HG02678 (cell line): ENCODE measurements around the gene ASIP.
"Not testable (repeated sequence)": the region's sequence is repeated elsewhere in the genome, so short reads cannot be mapped to it uniquely, and the experiment has no call there.

ENCODE experiments used
- ATAC-seq: cut with Tn5 transposase; IDR thresholded peaks from one replicate; pipeline ENCODE4 v1.9.1; 2021; ENCODE audit warnings: mild to moderate bottlenecking, moderate library complexity; ENCODE audit not compliant: unreplicated experiment

The ASIP gene

DNA sequence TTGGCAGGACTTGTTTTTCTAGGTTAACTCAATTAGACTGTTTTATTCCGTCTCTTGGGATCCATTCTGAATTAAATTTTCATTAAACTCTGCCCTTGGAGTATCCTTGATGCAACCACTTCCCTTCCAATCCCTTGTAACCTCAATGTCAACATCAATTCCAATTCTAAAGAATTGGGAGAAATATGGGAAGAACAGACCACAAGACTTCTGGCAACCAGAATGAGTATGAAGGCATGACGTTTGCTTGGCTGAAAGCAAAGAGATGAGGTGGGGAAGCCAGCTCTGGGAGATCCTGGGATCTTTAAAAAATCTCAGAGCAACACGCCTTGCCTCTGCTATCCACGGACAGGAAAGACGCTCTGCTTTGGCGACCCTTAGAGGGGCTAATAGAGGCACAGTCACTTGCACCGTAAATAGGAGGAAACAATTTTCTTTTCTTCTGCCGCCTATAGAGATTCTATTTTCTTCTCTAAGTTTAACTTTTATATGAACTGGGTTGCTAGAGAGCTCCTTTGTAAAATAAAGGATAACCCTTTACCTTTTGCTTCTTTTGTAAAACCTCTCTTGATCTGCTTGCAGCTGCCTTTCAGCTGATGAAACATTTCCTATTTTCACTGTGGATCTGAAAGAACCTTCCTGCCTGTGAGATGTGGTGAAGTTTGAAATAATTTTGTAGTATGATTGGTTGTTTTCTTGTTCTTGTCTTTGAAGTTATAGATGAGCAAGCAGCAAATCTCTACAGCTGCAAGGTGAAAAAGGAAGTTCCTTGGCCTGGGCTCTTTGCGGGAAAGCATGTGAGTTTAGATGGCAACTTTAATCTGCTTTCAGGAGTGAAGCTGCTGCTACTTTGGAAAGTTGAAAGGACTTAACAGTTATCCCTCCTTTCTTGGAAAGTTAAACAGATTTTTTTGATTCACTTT is at the start of gene ASIP:
Gene ASIP (plus strand): TSS at position 731 of the 923 bp plus-strand sequence. CDS start 18,952 bp downstream, outside the sequence.
- ATAC-seq = no peak

- ATAC-seq = no peak
Observed at GRCh38 chr20:34193051-34193450, 48.2 kb upstream of the ASIP start.

- no peak for ATAC-seq
Observed at GRCh38 chr20:34199183-34199582, 42.0 kb upstream of the ASIP start.

DNA sequence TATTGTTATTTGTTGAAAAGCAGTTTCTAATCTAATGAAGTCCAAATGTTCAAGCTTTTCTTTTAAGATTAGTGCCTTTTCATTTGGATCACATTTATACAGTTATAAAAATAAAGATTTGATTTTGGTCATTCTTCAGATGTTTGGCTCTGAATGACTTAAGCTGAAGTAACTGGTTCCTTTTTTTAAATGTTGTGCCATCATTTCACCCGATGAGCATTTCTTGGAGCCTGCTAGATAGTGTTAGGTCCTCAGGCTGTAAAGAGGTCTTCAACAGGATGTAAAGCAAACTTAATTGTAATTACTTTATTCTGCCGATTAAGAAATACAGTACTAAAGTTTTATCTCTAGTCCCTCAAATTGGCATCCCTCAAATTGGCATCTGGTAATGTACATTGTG is 41.2 kb upstream of the ASIP start:
- no peak for ATAC-seq

GRCh38 chr20:34201531-34201930 is 39.7 kb upstream of the ASIP start:
- ATAC-seq = no peak

DNA sequence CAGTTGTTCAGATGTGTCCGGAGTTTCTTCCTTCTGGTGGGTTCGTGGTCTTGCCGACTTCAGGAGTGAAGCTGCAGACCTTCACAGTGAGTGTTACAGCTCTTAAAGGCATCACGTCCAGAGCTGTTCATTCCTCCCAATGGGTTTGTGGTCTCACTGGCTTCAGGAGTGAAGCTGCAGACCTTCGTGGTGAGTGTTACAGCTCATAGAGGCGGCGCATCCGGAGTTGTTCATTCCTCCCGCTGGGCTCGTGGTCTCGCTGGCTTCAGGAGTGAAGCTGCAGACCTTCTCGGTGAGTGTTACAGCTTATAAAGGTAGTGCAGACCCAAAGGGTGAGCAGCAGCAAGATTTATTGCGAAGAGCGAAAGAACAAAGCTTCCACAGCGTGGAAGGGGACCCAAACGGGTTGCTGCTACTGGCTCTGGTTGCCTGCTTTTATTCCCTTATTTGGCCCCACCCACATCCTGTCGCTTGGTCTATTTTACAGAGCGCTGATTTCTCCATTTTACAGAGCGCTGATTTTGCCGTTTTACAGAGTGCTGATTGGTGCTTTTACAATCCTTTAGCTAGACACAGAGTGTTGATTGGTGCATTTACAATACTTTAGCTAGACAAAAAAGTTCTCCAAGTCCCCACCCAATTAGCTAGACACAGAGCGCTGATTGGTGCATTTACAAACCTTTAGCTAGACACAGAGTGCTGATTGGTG is 35.9 kb upstream of the ASIP start:
- not testable (repeated sequence) for ATAC-seq

- ATAC-seq = no peak
Observed at GRCh38 chr20:34209111-34209510, 32.1 kb upstream of the ASIP start.

- ATAC-seq = no peak
Observed at GRCh38 chr20:34210271-34210670, 31.0 kb upstream of the ASIP start.

DNA sequence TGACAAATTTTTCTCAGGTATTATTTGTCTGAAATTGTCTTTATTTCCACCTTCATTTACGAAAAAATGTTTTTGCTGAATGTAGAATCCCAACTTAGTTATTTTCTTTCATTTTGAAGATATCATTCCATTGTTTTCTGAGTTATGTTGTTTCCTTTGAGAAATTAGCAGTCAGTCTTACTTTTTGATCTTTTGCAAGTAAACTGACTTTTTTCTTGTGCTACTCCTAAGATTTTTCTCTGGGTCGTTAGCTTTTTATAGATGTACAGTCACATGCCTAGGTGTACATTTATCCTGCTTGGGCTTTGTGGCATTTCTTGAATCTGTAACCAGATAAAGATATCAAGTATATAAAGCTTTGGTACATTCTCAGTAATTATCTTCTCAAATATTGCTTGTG is 29.6 kb upstream of the ASIP start:
- no peak for ATAC-seq

DNA sequence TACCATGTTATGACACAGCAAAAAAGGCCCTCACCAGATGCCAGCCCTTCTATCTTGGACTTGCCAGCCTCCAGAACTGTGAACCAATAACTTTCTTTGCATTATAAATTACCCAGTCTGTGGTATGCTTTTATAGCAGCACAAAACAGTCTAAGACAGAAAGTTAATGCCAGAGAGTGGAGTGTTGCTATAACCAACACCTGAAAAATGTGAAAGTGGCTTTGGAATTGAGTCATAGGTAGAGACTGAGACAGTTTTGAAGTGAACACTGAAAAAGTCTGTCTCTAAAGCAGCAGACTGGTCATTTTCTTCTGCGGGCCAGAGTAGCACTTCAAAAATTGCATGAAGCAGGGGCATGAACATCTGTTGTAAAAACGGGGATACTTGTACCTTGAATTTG is 28.0 kb upstream of the ASIP start:
- ATAC-seq = no peak

GRCh38 chr20:34215711-34216381 is 25.4 kb upstream of the ASIP start:
- ATAC-seq = no peak

- no peak for ATAC-seq
Observed at GRCh38 chr20:34216382-34216742, 24.9 kb upstream of the ASIP start.

GRCh38 chr20:34220561-34220960 is 20.7 kb upstream of the ASIP start:
- ATAC-seq = no peak

- ATAC-seq = no peak
Observed at GRCh38 chr20:34222208-34222607, 19.0 kb upstream of the ASIP start.

DNA sequence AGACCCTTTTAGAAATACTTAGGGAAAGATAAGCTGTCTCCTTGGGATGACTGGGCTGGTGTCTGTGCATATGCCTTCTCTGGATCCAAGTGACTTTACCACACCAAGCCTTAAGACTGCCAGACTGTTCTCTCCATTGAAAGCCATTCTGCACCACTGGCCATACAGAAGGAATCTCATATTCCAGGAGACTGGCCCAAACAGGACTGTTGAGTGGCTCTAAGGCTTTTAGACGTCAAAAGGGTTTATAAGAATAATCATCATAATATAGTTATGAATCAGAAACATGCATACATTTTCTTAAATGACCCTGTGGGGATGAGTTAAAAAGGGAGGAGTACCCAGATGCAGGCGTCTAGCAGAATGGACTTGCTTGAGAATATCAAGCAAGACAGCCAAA is 17.0 kb upstream of the ASIP start:
- not testable (repeated sequence) for ATAC-seq

DNA sequence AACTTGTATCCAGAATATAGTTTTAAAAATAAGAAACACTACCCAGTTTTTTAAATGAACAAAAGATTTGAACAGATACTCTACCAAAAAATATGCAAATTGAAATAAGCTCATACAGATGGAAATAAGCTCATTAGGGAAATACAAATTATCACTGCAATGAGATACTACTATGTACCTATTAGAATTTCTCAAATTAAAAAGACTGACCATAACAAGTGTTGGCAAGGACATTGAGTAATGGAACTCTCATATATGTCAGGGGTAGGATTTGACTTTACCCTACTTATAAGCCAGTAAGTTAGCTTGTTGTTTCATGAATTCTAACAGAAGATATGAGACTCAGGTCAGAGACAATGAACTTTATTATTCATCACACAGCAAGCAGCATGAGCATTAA is 9.6 kb upstream of the ASIP start:
- no peak for ATAC-seq

DNA sequence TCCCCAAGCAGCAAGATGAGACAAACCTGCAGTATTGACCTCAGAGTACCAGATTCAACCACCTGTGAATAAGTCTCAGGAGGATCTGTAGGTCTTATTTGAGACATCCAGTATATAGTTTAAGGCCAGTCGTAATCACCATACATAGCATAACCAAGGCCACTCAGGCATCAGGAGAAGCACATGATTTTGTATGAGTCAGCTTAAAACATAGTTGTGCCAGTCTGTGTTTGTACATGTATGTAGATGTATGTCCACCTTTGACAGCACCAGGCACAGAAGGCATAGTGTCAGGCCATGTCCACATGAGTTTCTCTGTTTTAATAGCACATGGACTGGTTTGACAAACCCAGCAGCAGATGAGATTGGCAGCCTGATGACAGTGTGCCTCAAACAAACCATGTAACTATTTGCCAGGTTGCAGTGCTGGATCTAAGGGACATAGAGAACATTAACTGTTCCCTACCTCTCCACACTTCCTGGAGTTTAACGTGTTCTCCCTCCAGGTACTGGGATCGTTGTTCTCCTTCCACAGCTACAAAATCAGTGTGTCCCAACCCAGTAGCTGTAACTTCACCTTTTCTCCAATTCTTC is 8.6 kb upstream of the ASIP start:
- no peak for ATAC-seq

GRCh38 chr20:34233687-34234086 is 7.5 kb upstream of the ASIP start:
- no peak for ATAC-seq

DNA sequence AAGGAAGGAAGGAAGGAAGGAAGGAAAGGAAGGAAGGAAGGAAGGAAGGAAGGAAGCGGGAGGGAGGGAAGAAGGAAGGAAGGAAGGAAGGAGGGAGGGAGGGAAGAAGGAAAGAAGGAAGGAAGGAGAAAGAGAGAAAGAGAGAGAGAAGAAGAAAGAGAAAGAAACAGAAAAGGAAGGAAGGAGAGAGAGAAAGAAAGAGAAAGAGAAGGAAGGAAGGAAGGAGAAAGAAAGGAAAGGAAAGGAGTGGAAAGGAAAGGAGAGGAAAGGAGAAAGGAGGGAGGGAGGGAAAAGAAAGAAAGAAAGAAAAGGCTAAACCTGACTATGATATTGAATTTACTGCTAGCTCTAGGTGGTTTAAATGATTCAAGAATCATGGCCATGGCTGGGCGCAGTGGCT is 5.3 kb upstream of the ASIP start:
- no peak for ATAC-seq

- no peak for ATAC-seq
Observed at GRCh38 chr20:34237942-34238341, 3.3 kb upstream of the ASIP start.

DNA sequence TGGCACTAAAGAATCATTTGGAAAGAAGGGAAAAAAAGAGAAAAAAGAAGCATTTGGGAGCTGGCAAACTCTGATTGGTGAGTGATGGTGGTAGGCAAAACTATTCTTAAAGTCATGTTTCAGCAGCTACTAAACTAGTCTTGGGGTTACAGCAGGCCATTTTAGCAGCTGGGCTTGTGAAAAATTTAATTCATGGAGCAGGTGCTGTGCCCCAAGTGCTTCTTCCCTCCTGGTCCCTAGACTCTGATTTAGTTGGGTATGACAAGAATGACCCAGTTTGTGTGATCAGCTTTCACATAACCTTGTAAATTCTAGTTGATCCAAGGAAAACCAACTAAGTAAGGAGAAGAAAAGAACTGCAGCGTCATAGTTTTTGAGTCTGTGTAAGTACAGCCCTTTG is 1.1 kb upstream of the ASIP start:
- ATAC-seq = no peak
